ENCODE results near the gene SDK2.

The SDK2 gene

DNA sequence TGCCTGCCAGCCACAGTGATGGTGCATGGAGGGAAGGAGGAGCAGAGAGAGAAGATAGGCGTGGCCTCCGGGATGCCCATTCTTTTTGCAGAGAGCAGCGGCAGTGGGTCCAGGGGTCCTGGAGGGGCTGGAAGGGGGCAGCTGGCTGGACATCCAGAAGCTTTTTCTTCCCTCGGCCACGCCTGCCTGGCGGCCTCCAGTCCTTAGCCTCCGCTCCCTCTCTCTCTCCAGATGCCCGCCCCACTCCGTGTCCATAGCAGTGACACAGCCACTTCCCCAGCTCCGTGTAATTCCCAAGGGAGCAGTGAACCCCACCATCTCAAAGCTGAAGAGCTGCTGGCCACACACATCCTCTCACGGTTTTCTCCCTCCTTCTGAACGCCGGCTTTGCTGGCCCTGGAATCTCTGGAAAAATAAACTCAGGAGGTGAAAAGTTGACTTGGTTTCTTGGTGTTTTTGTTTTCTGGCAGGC, 306.2 kb downstream of the SDK2 start:
- Histone ChIP-seq H3K4me1 (ENCODE audit: control insufficient read depth, insufficient read depth, low read length) (no peaks in the 10 kb centered on the region; the same call in 1 of the 2 replicates), H3K4me3 (ENCODE audit: low read depth, low read length) (no peak overlapping the region), H3K27ac (ENCODE audit: extremely low read depth, low read depth, low read length) (no peak overlapping the region), H3K36me3 (ENCODE audit: control insufficient read depth in 2 of 2, insufficient read depth in 1 of 2, low read length in 2 of 2) (no peaks in the 10 kb centered on the region), H3K9me3 (ENCODE audit: control insufficient read depth, insufficient read depth, low read depth, low read length) (no peaks in the 10 kb centered on the region)
- ChIA-PET POLR2A (no interaction called here), CTCF (interaction anchor here (0.6 kb wide), 1 partner anchor 612 kb away, joined by 4 read pairs; no protein-coding TSS in a partner anchor)
- no peak for TF ChIP-seq ZNF169 (tag by site-specific recombination; IDR thresholded peaks at IDR 0.05)
- no peak for TF ChIP-seq ZNF211 (tag by site-specific recombination; IDR thresholded peaks at IDR 0.05; ENCODE audit: low read depth)
- TF ChIP-seq, protein P1, sequence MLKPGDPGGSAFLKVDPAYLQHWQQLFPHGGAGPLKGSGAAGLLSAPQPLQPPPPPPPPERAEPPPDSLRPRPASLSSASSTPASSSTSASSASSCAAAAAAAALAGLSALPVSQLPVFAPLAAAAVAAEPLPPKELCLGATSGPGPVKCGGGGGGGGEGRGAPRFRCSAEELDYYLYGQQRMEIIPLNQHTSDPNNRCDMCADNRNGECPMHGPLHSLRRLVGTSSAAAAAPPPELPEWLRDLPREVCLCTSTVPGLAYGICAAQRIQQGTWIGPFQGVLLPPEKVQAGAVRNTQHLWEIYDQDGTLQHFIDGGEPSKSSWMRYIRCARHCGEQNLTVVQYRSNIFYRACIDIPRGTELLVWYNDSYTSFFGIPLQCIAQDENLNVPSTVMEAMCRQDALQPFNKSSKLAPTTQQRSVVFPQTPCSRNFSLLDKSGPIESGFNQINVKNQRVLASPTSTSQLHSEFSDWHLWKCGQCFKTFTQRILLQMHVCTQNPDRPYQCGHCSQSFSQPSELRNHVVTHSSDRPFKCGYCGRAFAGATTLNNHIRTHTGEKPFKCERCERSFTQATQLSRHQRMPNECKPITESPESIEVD (tag by site-specific recombination; IDR thresholded peaks at IDR 0.05), result no peak
- no peak for TF ChIP-seq REPIN1 (tag by site-specific recombination; IDR thresholded peaks at IDR 0.05; ENCODE audit: low read depth)
- no peak for TF ChIP-seq IKZF3 (tag by site-specific recombination; IDR thresholded peaks at IDR 0.05)
- TF ChIP-seq ZNF585B (tag by site-specific recombination; IDR thresholded peaks at IDR 0.05), result no peak
- TF ChIP-seq KLF7 (tag by site-specific recombination; IDR thresholded peaks at IDR 0.05; ENCODE audit: borderline replicate concordance), result no peak
- no peak for TF ChIP-seq EGR2 (tag by site-specific recombination; IDR thresholded peaks at IDR 0.05; ENCODE audit: low read depth)
- no peak for TF ChIP-seq ZBTB48 (tag by site-specific recombination; IDR thresholded peaks at IDR 0.05)
- TF ChIP-seq, protein P2, sequence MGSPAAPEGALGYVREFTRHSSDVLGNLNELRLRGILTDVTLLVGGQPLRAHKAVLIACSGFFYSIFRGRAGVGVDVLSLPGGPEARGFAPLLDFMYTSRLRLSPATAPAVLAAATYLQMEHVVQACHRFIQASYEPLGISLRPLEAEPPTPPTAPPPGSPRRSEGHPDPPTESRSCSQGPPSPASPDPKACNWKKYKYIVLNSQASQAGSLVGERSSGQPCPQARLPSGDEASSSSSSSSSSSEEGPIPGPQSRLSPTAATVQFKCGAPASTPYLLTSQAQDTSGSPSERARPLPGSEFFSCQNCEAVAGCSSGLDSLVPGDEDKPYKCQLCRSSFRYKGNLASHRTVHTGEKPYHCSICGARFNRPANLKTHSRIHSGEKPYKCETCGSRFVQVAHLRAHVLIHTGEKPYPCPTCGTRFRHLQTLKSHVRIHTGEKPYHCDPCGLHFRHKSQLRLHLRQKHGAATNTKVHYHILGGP (tag by site-specific recombination; IDR thresholded peaks at IDR 0.05), result no peak

DNA sequence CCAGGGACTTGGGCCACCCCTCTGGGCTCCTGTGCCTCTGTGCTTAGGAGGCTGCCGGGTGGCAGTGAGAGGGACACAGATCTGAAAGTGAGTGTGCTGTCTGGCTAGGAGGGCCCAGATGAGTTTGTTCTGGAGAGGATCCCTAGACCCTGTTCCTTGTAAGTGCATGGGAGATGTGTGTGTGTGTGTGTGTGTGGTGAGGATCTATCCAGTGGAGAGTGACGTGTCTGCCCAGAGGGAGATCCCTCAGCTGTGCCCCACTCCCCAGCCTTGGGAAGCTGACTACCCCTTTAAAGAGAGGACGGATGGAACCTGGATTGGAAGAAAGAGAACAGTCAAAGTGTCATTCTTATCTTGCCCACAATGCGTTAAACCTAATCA, 306.9 kb downstream of the SDK2 start:
- no peak overlapping the region for H3K27ac ChIP-seq (ENCODE audit: extremely low read depth, low read depth, low read length)
- CTCF ChIA-PET, result interaction anchor here (0.6 kb wide), 1 partner anchor 612 kb away, joined by 4 read pairs; no protein-coding TSS in a partner anchor
- H3K4me3 ChIP-seq (ENCODE audit: low read depth, low read length), result no peak overlapping the region
- no peaks in the 10 kb centered on the region; the same call in 1 of the 2 replicates for H3K4me1 ChIP-seq (ENCODE audit: control insufficient read depth, insufficient read depth, low read length)
- no peaks in the 10 kb centered on the region for H3K9me3 ChIP-seq (ENCODE audit: control insufficient read depth, insufficient read depth, low read depth, low read length)
- POLR2A ChIA-PET, result no interaction called here
- H3K36me3 ChIP-seq (ENCODE audit: control insufficient read depth in 2 of 2, insufficient read depth in 1 of 2, low read length in 2 of 2), result no peaks in the 10 kb centered on the region
- TF ChIP-seq ZNF548 (tag by site-specific recombination; IDR thresholded peaks at IDR 0.05) (no peak), ZBTB17 (tag by site-specific recombination; IDR thresholded peaks at IDR 0.05) (no peak), ZSCAN30 (tag by site-specific recombination; IDR thresholded peaks at IDR 0.05) (no peak), ZNF701 (tag by site-specific recombination; IDR thresholded peaks at IDR 0.05) (no peak)
- TF ChIP-seq, protein P3, sequence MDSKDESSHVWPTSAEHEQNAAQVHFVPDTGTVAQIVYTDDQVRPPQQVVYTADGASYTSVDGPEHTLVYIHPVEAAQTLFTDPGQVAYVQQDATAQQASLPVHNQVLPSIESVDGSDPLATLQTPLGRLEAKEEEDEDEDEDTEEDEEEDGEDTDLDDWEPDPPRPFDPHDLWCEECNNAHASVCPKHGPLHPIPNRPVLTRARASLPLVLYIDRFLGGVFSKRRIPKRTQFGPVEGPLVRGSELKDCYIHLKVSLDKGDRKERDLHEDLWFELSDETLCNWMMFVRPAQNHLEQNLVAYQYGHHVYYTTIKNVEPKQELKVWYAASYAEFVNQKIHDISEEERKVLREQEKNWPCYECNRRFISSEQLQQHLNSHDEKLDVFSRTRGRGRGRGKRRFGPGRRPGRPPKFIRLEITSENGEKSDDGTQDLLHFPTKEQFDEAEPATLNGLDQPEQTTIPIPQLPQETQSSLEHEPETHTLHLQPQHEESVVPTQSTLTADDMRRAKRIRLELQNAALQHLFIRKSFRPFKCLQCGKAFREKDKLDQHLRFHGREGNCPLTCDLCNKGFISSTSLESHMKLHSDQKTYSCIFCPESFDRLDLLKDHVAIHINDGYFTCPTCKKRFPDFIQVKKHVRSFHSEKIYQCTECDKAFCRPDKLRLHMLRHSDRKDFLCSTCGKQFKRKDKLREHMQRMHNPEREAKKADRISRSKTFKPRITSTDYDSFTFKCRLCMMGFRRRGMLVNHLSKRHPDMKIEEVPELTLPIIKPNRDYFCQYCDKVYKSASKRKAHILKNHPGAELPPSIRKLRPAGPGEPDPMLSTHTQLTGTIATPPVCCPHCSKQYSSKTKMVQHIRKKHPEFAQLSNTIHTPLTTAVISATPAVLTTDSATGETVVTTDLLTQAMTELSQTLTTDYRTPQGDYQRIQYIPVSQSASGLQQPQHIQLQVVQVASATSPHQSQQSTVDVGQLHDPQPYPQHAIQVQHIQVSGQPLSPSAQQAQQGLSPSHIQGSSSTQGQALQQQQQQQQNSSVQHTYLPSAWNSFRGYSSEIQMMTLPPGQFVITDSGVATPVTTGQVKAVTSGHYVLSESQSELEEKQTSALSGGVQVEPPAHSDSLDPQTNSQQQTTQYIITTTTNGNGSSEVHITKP (tag by site-specific recombination; IDR thresholded peaks at IDR 0.05), result no peak
